Vagina (tissue), 2 donors: Measurements from ENCODE around the gene UNC79. TPM values are rescaled to one million over a fixed set of nuclear protein-coding genes. Genes with fewer than 3 reads are reported as not detected.

Experiments
- DNase-seq, 2 donors: peaks; one replicate each; pipeline ENCODE4 v3.0.0-alpha.2; 2017; ENCODE audit errors: extremely low spot score in 2 of 2
- H3K27ac ChIP-seq: fragments of 200-600 bp; sonication (generic); one replicate; pipeline ENCODE4 v1.5.1; 2019
- H3K27me3 ChIP-seq: fragments of 200-600 bp; sonication (generic); one replicate; pipeline ENCODE4 v1.5.1; 2019
- H3K36me3 ChIP-seq, 2 donors: fragments of 200-600 bp; sonication (generic); one replicate each; pipeline ENCODE4 v1.5.1; 2017 to 2019
- H3K4me1 ChIP-seq: fragments of 200-600 bp; sonication (generic); one replicate; pipeline ENCODE4 v1.5.1; 2019
- H3K4me3 ChIP-seq, 2 donors: fragments of 200-600 bp; sonication (generic); 1 replicate in 1 of 2; 2 replicates in 1 of 2; pipeline ENCODE4 v1.5.1; 2016 to 2019
- H3K9me3 ChIP-seq: fragments of 200-600 bp; sonication (generic); one replicate; pipeline ENCODE4 v1.5.1; 2019
- CTCF ChIP-seq, 3 experiments: fragments of 450-650 bp in 2 of 3; fragments of 200-600 bp in 1 of 3; sonication (generic) in 1 of 3; IDR thresholded peaks; one replicate each; pipeline ENCODE4 v1.5.1; 2017 to 2019; ENCODE audit warnings: antibody characterized with exemption in 3 of 3, mild to moderate bottlenecking in 2 of 3, moderate library complexity in 2 of 3
- POLR2A ChIP-seq, 2 donors: fragments of 450-650 bp; IDR thresholded peaks; one replicate each; pipeline ENCODE4 v1.6.1; 2017; ENCODE audit warnings: antibody characterized with exemption in 2 of 2, mild to moderate bottlenecking in 2 of 2, moderate library complexity in 2 of 2
- POLR2AphosphoS5 ChIP-seq, 2 donors: sonication (generic); formaldehyde crosslinking; IDR thresholded peaks; one replicate each; pipeline ENCODE4 v1.9.0; 2017; ENCODE audit warnings: antibody characterized with exemption in 2 of 2, mild to moderate bottlenecking in 2 of 2, low read depth in 1 of 2; ENCODE audit not compliant: insufficient read depth in 1 of 2
- intact Hi-C: fragments of 100-400 bp; cut with DNase I; formaldehyde crosslinking; loops from one replicate; pipeline ENCODE4 v1.15.1; 2023
- total RNA-seq: library from RNA; depleted of rRNA; stranded (reverse); fragments of >200 nt; gene quantifications from one replicate; pipeline ENCODE4 v1.2.3, GENCODE V29; 2016

Gene UNC79
- total RNA-seq, 1 donor from 2014 or later, result 0.49 TPM

DNA sequence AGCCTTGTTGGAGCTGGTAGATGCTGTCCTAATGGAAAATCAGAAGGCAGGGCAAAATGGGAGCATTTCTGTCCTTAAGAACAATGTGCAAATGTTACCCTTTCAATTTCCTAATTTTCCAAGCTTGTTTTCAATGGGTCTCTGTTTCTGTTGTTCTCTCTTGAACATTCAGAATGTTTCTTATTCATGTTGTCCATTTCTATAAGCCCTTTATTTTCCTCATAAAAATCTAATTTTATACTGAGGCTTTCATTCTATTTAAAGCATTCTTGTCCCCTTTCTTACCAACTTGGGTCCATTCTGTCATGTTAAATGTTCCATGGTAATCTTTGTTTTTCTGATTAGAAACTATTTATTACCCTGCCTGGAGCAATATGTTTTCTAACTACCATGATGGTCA is 232.6 kb downstream of the UNC79 start:
- Histone ChIP-seq H3K27me3 (no peaks in the 10 kb centered on the region), H3K4me3 (no peak overlapping the region), H3K36me3 (no peaks in the 10 kb centered on the region), H3K27ac (no peak overlapping the region), H3K9me3 (peaks cover 5% of the 10 kb centered on the region), H3K4me1 (no peaks in the 10 kb centered on the region)
- intact Hi-C loops, result no loop called here
- DNase-seq, result no peak
- no peak for TF ChIP-seq POLR2A (IDR thresholded peaks at IDR 0.05)
- no peak for TF ChIP-seq POLR2AphosphoS5 (IDR thresholded peaks at IDR 0.05; ENCODE audit: insufficient read depth in 1 of 2, low read depth in 1 of 2)
- TF ChIP-seq CTCF (IDR thresholded peaks at IDR 0.05), result no peak

GRCh38 chr14:93665169-93665568 is 234.4 kb downstream of the UNC79 start:
- DNase-seq, result no peak
- Histone ChIP-seq H3K36me3 (no peaks in the 10 kb centered on the region), H3K4me1 (no peaks in the 10 kb centered on the region), H3K9me3 (peaks cover 5% of the 10 kb centered on the region), H3K27me3 (no peaks in the 10 kb centered on the region), H3K27ac (no peak overlapping the region), H3K4me3 (no peak overlapping the region)
- TF ChIP-seq CTCF (IDR thresholded peaks at IDR 0.05) (no peak), POLR2AphosphoS5 (IDR thresholded peaks at IDR 0.05; ENCODE audit: insufficient read depth in 1 of 2, low read depth in 1 of 2) (no peak)
- intact Hi-C loops, result no loop called here

GRCh38 chr14:93669632-93670031 is 238.9 kb downstream of the UNC79 start:
- Histone ChIP-seq H3K4me3 (no peak overlapping the region), H3K27me3 (no peaks in the 10 kb centered on the region), H3K36me3 (no peaks in the 10 kb centered on the region), H3K4me1 (no peaks in the 10 kb centered on the region), H3K9me3 (peaks cover 5% of the 10 kb centered on the region), H3K27ac (no peak overlapping the region)
- no peak for TF ChIP-seq POLR2A (IDR thresholded peaks at IDR 0.05)
- no peak for TF ChIP-seq CTCF (IDR thresholded peaks at IDR 0.05)
- TF ChIP-seq POLR2AphosphoS5 (IDR thresholded peaks at IDR 0.05; ENCODE audit: insufficient read depth in 1 of 2, low read depth in 1 of 2), result no peak
- DNase-seq, result no peak
- intact Hi-C loops, result no loop called here

DNA sequence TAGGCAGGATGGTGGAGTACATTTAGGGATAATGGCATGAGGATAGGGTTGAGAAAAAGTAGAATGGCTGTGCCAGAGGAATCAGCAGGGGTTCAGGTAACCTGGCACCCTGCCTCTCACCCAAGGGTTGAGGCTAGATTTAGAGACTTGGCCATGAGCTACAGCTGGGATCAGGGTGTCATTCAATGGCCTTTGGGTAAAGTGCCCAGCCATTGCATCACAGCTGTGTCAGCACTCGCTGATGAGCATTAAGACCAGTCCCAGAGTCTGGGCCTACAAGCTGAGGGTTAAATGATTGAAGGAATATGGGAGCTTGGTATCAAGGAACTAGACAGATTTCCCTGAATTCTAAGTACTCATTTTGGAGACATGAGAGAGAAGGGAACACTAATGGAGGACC is 243.6 kb downstream of the UNC79 start:
- intact Hi-C loops, result no loop called here
- TF ChIP-seq POLR2AphosphoS5 (IDR thresholded peaks at IDR 0.05; ENCODE audit: insufficient read depth in 1 of 2, low read depth in 1 of 2) (no peak), CTCF (IDR thresholded peaks at IDR 0.05) (no peak), POLR2A (IDR thresholded peaks at IDR 0.05) (no peak)
- no peaks in the 10 kb centered on the region for H3K27me3 ChIP-seq

DNA sequence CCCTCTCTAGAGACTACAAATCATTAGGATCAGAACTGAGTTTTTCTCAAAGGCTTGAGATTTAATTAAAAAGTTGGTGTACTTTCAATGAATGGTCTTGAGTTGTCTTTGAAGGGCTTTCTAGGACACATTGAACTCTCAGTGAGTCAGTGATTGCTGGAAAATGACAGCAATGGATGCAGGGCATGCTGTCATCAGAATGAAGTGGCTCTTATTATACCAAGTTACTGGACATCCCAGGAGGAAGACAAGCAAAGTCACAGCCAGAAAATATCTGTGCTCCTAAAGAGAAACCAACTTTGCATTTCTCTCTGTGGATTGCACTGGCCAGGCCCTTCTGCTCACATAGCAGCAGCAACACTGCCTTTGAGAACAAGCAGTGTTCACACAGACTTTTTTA is 244.9 kb downstream of the UNC79 start:
- Histone ChIP-seq H3K9me3 (no peaks in the 10 kb centered on the region), H3K4me1 (no peaks in the 10 kb centered on the region), H3K36me3 (no peaks in the 10 kb centered on the region), H3K27me3 (no peaks in the 10 kb centered on the region), H3K4me3 (no peak overlapping the region), H3K27ac (no peak overlapping the region)
- no peak for TF ChIP-seq CTCF (IDR thresholded peaks at IDR 0.05)
- intact Hi-C loops, result no loop called here
- DNase-seq, result no peak

More for the DNA sequence above, 243.6 kb downstream of the UNC79 start:
- no peaks in the 10 kb centered on the region for H3K36me3 ChIP-seq
- H3K9me3 ChIP-seq, result no peaks in the 10 kb centered on the region
- H3K4me3 ChIP-seq, result no peak overlapping the region
- H3K4me1 ChIP-seq, result no peaks in the 10 kb centered on the region
- H3K27ac ChIP-seq, result no peak overlapping the region
- no peak for DNase-seq
